Endothelial cell of umbilical vein (primary cell): ENCODE data around the gene FPGS. TPM values are rescaled to one million over a fixed set of nuclear protein-coding genes. Genes with fewer than 3 reads are reported as not detected.

Source experiments
- BruUV-seq: library from RNA; stranded (reverse); fragments of 400-500 nt; replicated peaks from 2 replicates; lab custom pipeline; 2021; lab: Mats Ljungman, UMichigan
- CTCF ChIA-PET: fragments of 300-600, 350-600 bp; sonication (Branson Sonifier 250); formaldehyde crosslinking; loops from one replicate; lab custom pipeline; 2021; ENCODE audit warnings: antibody characterized with exemption, inconsistent platforms; lab: Charles Lee
- POLR2A ChIA-PET: fragments of 300-600, 350-600 bp; sonication (Branson Sonifier 250); formaldehyde crosslinking; loops from one replicate; lab custom pipeline; 2021; ENCODE audit warnings: antibody characterized with exemption, inconsistent platforms; lab: Charles Lee
- DNase-seq: peaks from one replicate; pipeline ENCODE4 v3.0.0-alpha.2; 2011; ENCODE audit warnings: low read depth, low spot score
- FAIRE-seq: peaks from 2 replicates; lab custom pipeline; 2011; peaks lifted over from hg19 to GRCh38; lab: Jason Lieb, UNC
- H2AFZ ChIP-seq: 2 replicates; pipeline ENCODE4 v1.6.0; 2012; ENCODE audit warnings: low read depth, low read length, control low read depth, inconsistent platforms
- H3K27ac ChIP-seq: 2 replicates; pipeline ENCODE4 v1.5.1; 2011; ENCODE audit warnings: low read depth, mild to moderate bottlenecking, control low read depth, low read length, moderate library complexity; ENCODE audit not compliant: insufficient read depth
- H3K27me3 ChIP-seq, 2 experiments: 2 replicates each; pipeline versions ENCODE4 v1.6.0 to v1.6.1; 2011; ENCODE audit warnings: low read length in 2 of 2, mixed read lengths in 1 of 2; ENCODE audit not compliant: control insufficient read depth in 2 of 2, insufficient read depth in 2 of 2
- H3K36me3 ChIP-seq, 2 experiments: 2 replicates in 1 of 2; 3 replicates in 1 of 2; pipeline ENCODE4 v1.5.1; 2011; ENCODE audit warnings: low read length in 2 of 2, mild to moderate bottlenecking in 1 of 2, moderate library complexity in 1 of 2; ENCODE audit not compliant: control insufficient read depth in 2 of 2, insufficient read depth in 2 of 2; ENCODE audit errors: extremely low read depth in 1 of 2
- H3K4me1 ChIP-seq: 3 replicates; pipeline ENCODE4 v1.5.1; 2011; ENCODE audit warnings: mild to moderate bottlenecking, low read length; ENCODE audit not compliant: control insufficient read depth, insufficient read depth; ENCODE audit errors: extremely low read depth
- H3K4me2 ChIP-seq: 2 replicates; pipeline ENCODE4 v1.6.1; 2011; ENCODE audit warnings: low read length, control low read depth, mixed read lengths; ENCODE audit not compliant: insufficient read depth
- H3K4me3 ChIP-seq, 3 experiments: fragments of 200-600 bp in 1 of 3; sonication (generic), shearing (Covaris generic) in 1 of 3; replicated peaks in 1 of 3; 2 replicates each; pipeline ENCODE4 v1.5.1; 2011 to 2016; ENCODE audit warnings: control low read depth in 3 of 3, low read length in 3 of 3, mild to moderate bottlenecking in 2 of 3, inconsistent platforms in 1 of 3, low read depth in 1 of 3, moderate library complexity in 1 of 3; ENCODE audit not compliant: insufficient read depth in 1 of 3
- H3K79me2 ChIP-seq: 2 replicates; pipeline ENCODE4 v1.6.0; 2012; ENCODE audit warnings: low read length, inconsistent platforms; ENCODE audit not compliant: control insufficient read depth, insufficient read depth
- H3K9ac ChIP-seq: replicated peaks from 2 replicates; pipeline ENCODE3; 2011; ENCODE audit warnings: low read length, control low read depth; ENCODE audit not compliant: insufficient read depth; ENCODE audit errors: extremely low read depth
- H3K9me1 ChIP-seq: replicated peaks from 3 replicates; pipeline ENCODE4 v1.6.0; 2011; ENCODE audit warnings: mild to moderate bottlenecking, low read length; ENCODE audit not compliant: control insufficient read depth, insufficient read depth; ENCODE audit errors: extremely low read depth
- H3K9me3 ChIP-seq: replicated peaks from 2 replicates; pipeline ENCODE4 v1.5.1; 2012; ENCODE audit warnings: low read length, inconsistent platforms; ENCODE audit not compliant: control insufficient read depth, insufficient read depth
- H4K20me1 ChIP-seq: replicated peaks from 2 replicates; pipeline ENCODE3; 2011; ENCODE audit warnings: mild to moderate bottlenecking, low read length; ENCODE audit not compliant: control insufficient read depth, insufficient read depth; ENCODE audit errors: extremely low read depth
- CTCF ChIP-seq, 2 donors: IDR thresholded peaks; 1 replicate in 1 of 2; 2 replicates in 1 of 2; pipeline ENCODE4 v1.5.1; 2011; ENCODE audit warnings: low read length in 2 of 2, mild to moderate bottlenecking in 2 of 2, moderate library complexity in 2 of 2, control low read depth in 1 of 2, inconsistent platforms in 1 of 2, low read depth in 1 of 2; ENCODE audit not compliant: insufficient read depth in 1 of 2; ENCODE audit errors: extremely low read depth in 1 of 2
- EZH2 ChIP-seq: IDR thresholded peaks from 2 replicates; pipeline ENCODE4 v1.6.1; 2012; ENCODE audit warnings: borderline replicate concordance, low read depth, mild to moderate bottlenecking, moderate library complexity, low read length, inconsistent platforms; ENCODE audit not compliant: severe bottlenecking
- FOS ChIP-seq: IDR thresholded peaks from 2 replicates; pipeline ENCODE4 v1.6.1; 2011; ENCODE audit warnings: mild to moderate bottlenecking, low read length, moderate library complexity, borderline replicate concordance; ENCODE audit not compliant: insufficient read depth
- GATA2 ChIP-seq: IDR thresholded peaks from 2 replicates; pipeline ENCODE4 v1.7.0; 2011; ENCODE audit warnings: low read depth, mild to moderate bottlenecking, moderate library complexity, mixed read lengths, low read length; ENCODE audit not compliant: insufficient read length, insufficient read depth
- JUN ChIP-seq: IDR thresholded peaks from 2 replicates; pipeline ENCODE4 v1.6.1; 2011; ENCODE audit warnings: borderline replicate concordance, low read depth; ENCODE audit not compliant: insufficient read length, insufficient read depth
- MAX ChIP-seq: IDR thresholded peaks from 2 replicates; pipeline ENCODE4 v1.6.1; 2011; ENCODE audit not compliant: insufficient read depth, insufficient read length
- MYC ChIP-seq: IDR thresholded peaks from one replicate; pipeline ENCODE4 v1.6.1; 2011; ENCODE audit warnings: mild to moderate bottlenecking, low read depth, low read length
- POLR2A ChIP-seq: IDR thresholded peaks from 2 replicates; pipeline ENCODE4 v1.6.1; 2012; ENCODE audit warnings: low read depth, mild to moderate bottlenecking, control low read depth, low read length
- POLR2AphosphoS5 ChIP-seq: IDR thresholded peaks from 2 replicates; pipeline ENCODE4 v1.6.1; 2012; ENCODE audit warnings: low read depth, mild to moderate bottlenecking, control low read depth, low read length, moderate library complexity; ENCODE audit not compliant: insufficient read depth
- dilution Hi-C: fragments of 300-500 bp; cut with MboI; formaldehyde crosslinking; loops from one replicate; pipeline ENCODE4 v1.15.0; 2019; ENCODE audit warnings: low sequenced_read_pairs; ENCODE audit not compliant: extremely low pct_ligation_motif_present
- intact Hi-C: fragments of 100-400 bp; cut with micrococcal nuclease; formaldehyde crosslinking; loops from one replicate; pipeline ENCODE4 v1.10.0; 2022
- polyA plus RNA-seq, 4 experiments: library from polyadenylated mRNA; depleted of rRNA in 3 of 4; stranded (reverse) in 3 of 4; unstranded in 1 of 4; fragments of >200 nt; gene quantifications; 2 replicates each; pipeline versions ENCODE4 v1.2.1 to v1.2.3, GENCODE V29; 2011 to 2012; ENCODE audit warnings: missing spikeins in 1 of 4
- total RNA-seq: library from RNA; stranded (reverse); gene quantifications from 2 replicates; pipeline ENCODE4 v1.2.3, GENCODE V29; 2021

FPGS gene
- total and polyA plus RNA-seq, 2 donors (not counting 3 experiments of a cell fraction or from before 2014, with no cell fraction given), result 77.7 to 90.2 TPM

GRCh38 chr9:127805620-127806019 lies 2.9 kb downstream of the FPGS start:
- Histone ChIP-seq H3K4me2 (no peak overlapping the region), H2AFZ (no peak overlapping the region), H3K9me3 (no peaks in the 10 kb centered on the region), H3K79me2 (peaks cover 19% of the 10 kb centered on the region), H3K4me3 (no peak overlapping the region), H3K9ac (no peak overlapping the region), H4K20me1 (no peaks in the 10 kb centered on the region), H3K27ac (no peak overlapping the region), H3K27me3 (no peaks in the 10 kb centered on the region), H3K36me3 (peaks cover 6 to 18% of the 10 kb centered on the region in 2 experiments), H3K4me1 (peaks cover 19% of the 10 kb centered on the region), H3K9me1 (no peaks in the 10 kb centered on the region)
- FAIRE-seq (no peak), DNase-seq (peak; percentile 55)
- intact Hi-C loops, result no loop called here
- TF ChIP-seq FOS (no peak), CTCF (IDR thresholded peaks at IDR 0.05; ENCODE audit: extremely low read depth in 1 of 2, insufficient read depth in 1 of 2, low read depth in 1 of 2, low read length in 2 of 2) (peak; percentile 48 to 64), MYC (no peak), POLR2AphosphoS5 (no peak)
- BruUV-seq, result no TSS peak
- dilution Hi-C loops, result no loop called here
- CTCF ChIA-PET, result interaction anchor here (1.0 to 1.5 kb wide), 4 partner anchors 32 to 92 kb away, joined by 3 to 7 read pairs (median 4); no protein-coding TSS in a partner anchor
- POLR2A ChIA-PET, result no interaction called here

- Histone ChIP-seq H3K9ac (no peak overlapping the region), H3K27ac (no peak overlapping the region), H3K79me2 (peaks cover 19% of the 10 kb centered on the region), H3K4me2 (no peak overlapping the region), H3K4me3 (no peak overlapping the region), H3K9me1 (no peaks in the 10 kb centered on the region), H3K36me3 (peaks cover 6 to 19% of the 10 kb centered on the region in 2 experiments), H3K4me1 (peaks cover 18% of the 10 kb centered on the region), H4K20me1 (no peaks in the 10 kb centered on the region), H3K9me3 (no peaks in the 10 kb centered on the region), H3K27me3 (no peaks in the 10 kb centered on the region), H2AFZ (no peak overlapping the region)
- POLR2A ChIA-PET, result no interaction called here
- intact Hi-C loops (no loop called here), dilution Hi-C loops (no loop called here)
- DNase-seq (no peak), FAIRE-seq (no peak)
- no TSS peak for BruUV-seq
- TF ChIP-seq MAX, result no peak
- no peak for TF ChIP-seq EZH2
- no peak for TF ChIP-seq GATA2
- TF ChIP-seq JUN, result no peak
- TF ChIP-seq POLR2A, result no peak
- TF ChIP-seq MYC, result no peak
- TF ChIP-seq FOS, result no peak
- TF ChIP-seq POLR2AphosphoS5, result no peak
- TF ChIP-seq CTCF (IDR thresholded peaks at IDR 0.05; ENCODE audit: extremely low read depth in 1 of 2, insufficient read depth in 1 of 2, low read depth in 1 of 2, low read length in 2 of 2), result no peak
- CTCF ChIA-PET, result interaction anchor here (1.3 kb wide), 1 partner anchor 90 kb away, joined by 3 read pairs; no protein-coding TSS in a partner anchor
These were observed 4.2 kb downstream of the FPGS start for GRCh38 chr9:127806871-127807270.
